Measurements from ENCODE around the gene IGF1R. TPM values are rescaled to one million over a fixed set of nuclear protein-coding genes. Genes with fewer than 3 reads are reported as not detected.

Gene IGF1R
- total RNA-seq, 4 donors from 2014 or later, result 59.6 to 172 (median 88.5) TPM

DNA sequence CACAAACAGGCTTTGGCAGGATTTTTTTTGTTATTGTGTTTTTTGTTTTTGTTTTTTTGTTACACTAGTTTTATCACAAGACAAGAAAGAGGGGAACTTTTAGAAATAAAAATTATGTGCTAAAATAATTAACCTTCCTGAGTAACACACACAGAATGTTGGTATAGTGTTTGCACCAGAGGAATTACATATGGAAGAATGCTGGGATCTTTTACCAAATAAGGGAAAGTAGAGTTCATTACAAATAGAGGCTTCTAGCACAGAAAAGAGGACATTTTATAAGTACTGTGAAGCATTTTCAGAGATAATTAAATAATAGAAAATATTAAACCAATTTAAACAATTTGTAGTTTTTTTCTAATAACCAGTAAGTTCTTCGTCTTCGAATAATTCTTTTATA is 116.0 kb downstream of the IGF1R start:
- no peak overlapping the region for H3K4me3 ChIP-seq (ENCODE audit: low read depth, poor library complexity, severe bottlenecking)
- DNase-seq (ENCODE audit: low spot score in 2 of 2), result no peak
- intact Hi-C loops (cut with DNase I; ENCODE audit: low total_unique reads), result no loop called here
- WGBS, 2 donors, result 97 to 98% methylated on average over 2 of the region's 2 CpGs
- TF ChIP-seq POLR2A (IDR thresholded peaks at IDR 0.05), result no peak
- TF ChIP-seq, protein P1, sequence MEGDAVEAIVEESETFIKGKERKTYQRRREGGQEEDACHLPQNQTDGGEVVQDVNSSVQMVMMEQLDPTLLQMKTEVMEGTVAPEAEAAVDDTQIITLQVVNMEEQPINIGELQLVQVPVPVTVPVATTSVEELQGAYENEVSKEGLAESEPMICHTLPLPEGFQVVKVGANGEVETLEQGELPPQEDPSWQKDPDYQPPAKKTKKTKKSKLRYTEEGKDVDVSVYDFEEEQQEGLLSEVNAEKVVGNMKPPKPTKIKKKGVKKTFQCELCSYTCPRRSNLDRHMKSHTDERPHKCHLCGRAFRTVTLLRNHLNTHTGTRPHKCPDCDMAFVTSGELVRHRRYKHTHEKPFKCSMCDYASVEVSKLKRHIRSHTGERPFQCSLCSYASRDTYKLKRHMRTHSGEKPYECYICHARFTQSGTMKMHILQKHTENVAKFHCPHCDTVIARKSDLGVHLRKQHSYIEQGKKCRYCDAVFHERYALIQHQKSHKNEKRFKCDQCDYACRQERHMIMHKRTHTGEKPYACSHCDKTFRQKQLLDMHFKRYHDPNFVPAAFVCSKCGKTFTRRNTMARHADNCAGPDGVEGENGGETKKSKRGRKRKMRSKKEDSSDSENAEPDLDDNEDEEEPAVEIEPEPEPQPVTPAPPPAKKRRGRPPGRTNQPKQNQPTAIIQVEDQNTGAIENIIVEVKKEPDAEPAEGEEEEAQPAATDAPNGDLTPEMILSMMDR (IDR thresholded peaks at IDR 0.05), result no peak

DNA sequence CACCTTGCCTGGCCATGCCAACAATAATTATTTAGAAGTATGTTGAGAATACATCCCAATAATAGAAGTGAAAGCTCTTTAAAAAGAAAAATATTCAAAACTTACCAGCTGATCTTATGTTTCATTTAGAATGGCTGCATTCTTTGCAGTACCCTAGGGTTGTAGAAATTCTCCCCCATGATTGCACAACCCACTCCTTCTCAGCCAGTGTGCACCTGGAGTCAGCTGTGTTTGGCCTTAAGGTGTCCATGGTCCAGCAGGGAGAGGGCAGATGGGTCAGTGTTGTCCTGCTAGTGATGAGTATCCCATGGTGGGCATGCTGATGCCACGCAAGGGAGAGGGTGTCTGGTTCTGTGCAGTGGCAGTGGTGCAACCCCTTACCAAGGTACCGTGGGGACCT is 117.3 kb downstream of the IGF1R start:
- DNase-seq (ENCODE audit: low spot score in 2 of 2), result no peak
- intact Hi-C loops (cut with DNase I; ENCODE audit: low total_unique reads), result no loop called here
- TF ChIP-seq POLR2A (IDR thresholded peaks at IDR 0.05), result no peak
- TF ChIP-seq, protein P1 (IDR thresholded peaks at IDR 0.05), result no peak
- no peak overlapping the region for H3K4me3 ChIP-seq (ENCODE audit: low read depth, poor library complexity, severe bottlenecking)
- WGBS, 2 donors, result 96 to 97% methylated on average over 2 of the region's 2 CpGs

DNA sequence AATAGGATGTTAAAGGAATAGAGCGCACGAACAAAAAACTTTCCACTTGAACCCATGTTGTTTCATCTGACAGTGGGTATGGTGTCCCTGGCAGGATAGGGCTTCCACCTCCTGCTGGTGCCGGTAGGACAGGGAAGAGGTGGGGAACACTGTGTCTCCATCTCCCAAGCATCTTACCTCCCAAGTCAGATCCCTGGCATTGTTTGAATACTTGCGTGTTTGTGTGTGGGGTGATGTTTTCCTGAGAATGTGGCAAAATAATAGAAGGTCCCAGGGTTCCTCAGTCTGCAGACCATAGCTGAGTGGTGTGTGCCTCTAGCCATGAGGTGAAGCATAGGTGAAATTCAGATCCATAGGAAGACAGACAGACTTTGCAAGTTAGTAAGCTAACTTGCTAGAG is 119.4 kb downstream of the IGF1R start:
- 87 to 91% methylated on average over 4 of the region's 4 CpGs for WGBS, 2 donors
- intact Hi-C loops (cut with DNase I; ENCODE audit: low total_unique reads), result no loop called here
- TF ChIP-seq POLR2A (IDR thresholded peaks at IDR 0.05), result no peak
- TF ChIP-seq, protein P1 (IDR thresholded peaks at IDR 0.05), result no peak
- DNase-seq (ENCODE audit: low spot score in 2 of 2), result no peak
- H3K4me3 ChIP-seq (ENCODE audit: low read depth, poor library complexity, severe bottlenecking), result no peak overlapping the region

DNA sequence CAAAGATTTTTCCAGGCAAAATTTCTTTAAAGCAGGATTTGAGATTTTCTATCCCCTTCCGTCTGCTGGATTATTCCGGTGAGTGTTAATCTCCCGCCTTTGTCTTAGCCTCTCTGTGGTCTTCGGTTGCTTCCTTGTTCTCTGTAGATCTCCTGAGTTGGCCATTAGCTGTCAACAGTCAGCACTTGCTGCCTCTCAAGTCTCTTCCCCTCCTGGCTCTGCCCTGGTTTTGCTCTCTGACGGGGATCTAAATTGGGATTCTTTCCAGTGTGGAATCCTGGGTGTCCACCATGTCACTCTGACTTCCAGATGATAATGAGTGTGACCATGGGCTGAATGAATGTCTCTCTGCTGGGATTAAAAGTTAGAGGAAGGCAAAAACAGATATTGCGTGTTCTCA is 121.5 kb downstream of the IGF1R start:
- no peak overlapping the region for H3K4me3 ChIP-seq (ENCODE audit: low read depth, poor library complexity, severe bottlenecking)
- TF ChIP-seq, protein P1 (IDR thresholded peaks at IDR 0.05), result no peak
- TF ChIP-seq POLR2A (IDR thresholded peaks at IDR 0.05), result no peak
- no peak for DNase-seq (ENCODE audit: low spot score in 2 of 2)
- intact Hi-C loops (cut with DNase I; ENCODE audit: low total_unique reads), result no loop called here
- WGBS, 2 donors, result 89 to 95% methylated on average over 6 of the region's 6 CpGs

DNA sequence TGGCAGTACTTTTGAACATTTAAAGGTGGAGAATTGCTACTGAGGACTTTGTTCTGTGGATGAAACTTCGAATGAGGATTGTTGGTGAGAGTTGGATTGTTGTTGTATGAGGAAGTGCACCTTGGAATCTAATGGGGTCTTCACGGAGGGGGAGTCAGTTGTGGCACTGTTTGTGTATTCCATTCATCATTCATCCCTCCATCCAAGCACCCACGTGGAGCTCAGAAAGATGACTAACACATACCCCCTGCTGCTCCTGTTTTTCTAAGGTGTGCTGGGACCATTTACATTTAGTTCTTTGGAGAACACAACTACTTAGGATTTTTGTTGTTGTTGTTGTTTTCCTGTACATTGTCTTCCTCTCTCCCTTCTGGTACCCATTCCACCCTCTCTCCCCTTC is 122.6 kb downstream of the IGF1R start:
- intact Hi-C loops (cut with DNase I; ENCODE audit: low total_unique reads), result no loop called here
- no peak for DNase-seq (ENCODE audit: low spot score in 2 of 2)
- 73 to 76% methylated on average over 3 of the region's 3 CpGs for WGBS, 2 donors
- TF ChIP-seq, protein P1 (IDR thresholded peaks at IDR 0.05), result no peak
- TF ChIP-seq POLR2A (IDR thresholded peaks at IDR 0.05), result no peak
- H3K4me3 ChIP-seq (ENCODE audit: low read depth, poor library complexity, severe bottlenecking), result no peak overlapping the region

DNA sequence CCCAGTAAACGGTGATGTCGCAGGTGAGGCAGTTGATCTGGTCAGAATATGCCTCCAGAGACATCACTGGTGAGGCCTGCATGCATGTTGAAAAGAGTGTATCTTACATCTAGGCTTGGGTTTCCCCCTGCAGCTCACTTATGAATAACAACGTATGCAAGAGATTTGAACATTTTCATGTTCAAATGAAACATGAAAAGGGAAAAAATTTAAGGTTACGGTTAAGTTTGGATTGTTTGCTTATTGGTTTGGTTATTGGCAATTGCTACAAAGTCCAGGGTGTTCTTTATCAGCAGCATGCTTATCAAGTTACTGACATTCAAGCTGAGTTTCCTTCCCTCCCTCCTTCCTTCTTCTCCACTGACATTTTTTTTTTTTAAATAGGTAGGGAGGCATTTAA is 123.2 kb downstream of the IGF1R start:
- intact Hi-C loops (cut with DNase I; ENCODE audit: low total_unique reads), result no loop called here

More for the DNA sequence above, 123.2 kb downstream of the IGF1R start:
- no peak overlapping the region for H3K4me3 ChIP-seq (ENCODE audit: low read depth, poor library complexity, severe bottlenecking)
- TF ChIP-seq POLR2A (IDR thresholded peaks at IDR 0.05), result no peak
- TF ChIP-seq, protein P1 (IDR thresholded peaks at IDR 0.05), result no peak
- no peak for DNase-seq (ENCODE audit: low spot score in 2 of 2)
- 66 to 71% methylated on average over 4 of the region's 4 CpGs for WGBS, 2 donors
